HG03460 (cell line): ENCODE results near the gene ASB2.

Experiments
- ATAC-seq: cut with Tn5 transposase; IDR thresholded peaks from one replicate; pipeline ENCODE4 v1.9.1; 2021; ENCODE audit not compliant: unreplicated experiment

ASB2 gene, protein sequence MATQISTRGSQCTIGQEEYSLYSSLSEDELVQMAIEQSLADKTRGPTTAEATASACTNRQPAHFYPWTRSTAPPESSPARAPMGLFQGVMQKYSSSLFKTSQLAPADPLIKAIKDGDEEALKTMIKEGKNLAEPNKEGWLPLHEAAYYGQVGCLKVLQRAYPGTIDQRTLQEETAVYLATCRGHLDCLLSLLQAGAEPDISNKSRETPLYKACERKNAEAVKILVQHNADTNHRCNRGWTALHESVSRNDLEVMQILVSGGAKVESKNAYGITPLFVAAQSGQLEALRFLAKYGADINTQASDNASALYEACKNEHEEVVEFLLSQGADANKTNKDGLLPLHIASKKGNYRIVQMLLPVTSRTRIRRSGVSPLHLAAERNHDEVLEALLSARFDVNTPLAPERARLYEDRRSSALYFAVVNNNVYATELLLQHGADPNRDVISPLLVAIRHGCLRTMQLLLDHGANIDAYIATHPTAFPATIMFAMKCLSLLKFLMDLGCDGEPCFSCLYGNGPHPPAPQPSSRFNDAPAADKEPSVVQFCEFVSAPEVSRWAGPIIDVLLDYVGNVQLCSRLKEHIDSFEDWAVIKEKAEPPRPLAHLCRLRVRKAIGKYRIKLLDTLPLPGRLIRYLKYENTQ

GRCh38 chr14:93976477-93977057 is at the start of gene ASB2:
TSS of gene ASB2 (minus strand) at chr14:93976570. CDS start at chr14:93964539, 12,031 bp downstream.
- peak; percentile 14 for ATAC-seq

DNA sequence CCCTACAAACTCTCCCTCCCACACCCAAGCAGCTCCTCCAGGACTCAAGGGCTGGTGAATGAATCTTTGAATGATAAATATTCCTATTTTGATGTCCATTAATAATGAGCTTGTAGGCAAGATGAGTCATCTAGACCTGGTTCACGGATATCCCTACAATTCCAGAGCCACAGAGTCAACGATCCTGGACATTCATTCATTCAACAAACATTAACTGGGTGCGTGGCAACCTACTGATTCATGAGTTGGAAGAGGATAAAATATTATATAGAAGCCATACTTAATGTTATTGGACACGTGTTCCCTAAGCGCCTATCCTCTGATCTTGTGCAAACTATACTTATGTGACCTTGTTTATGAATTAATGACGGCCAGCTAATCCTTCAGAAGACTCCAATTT is 49.4 kb upstream of the ASB2 start:
- ATAC-seq = no peak

GRCh38 chr14:94024549-94024948 is 48.2 kb upstream of the ASB2 start:
- ATAC-seq = no peak

DNA sequence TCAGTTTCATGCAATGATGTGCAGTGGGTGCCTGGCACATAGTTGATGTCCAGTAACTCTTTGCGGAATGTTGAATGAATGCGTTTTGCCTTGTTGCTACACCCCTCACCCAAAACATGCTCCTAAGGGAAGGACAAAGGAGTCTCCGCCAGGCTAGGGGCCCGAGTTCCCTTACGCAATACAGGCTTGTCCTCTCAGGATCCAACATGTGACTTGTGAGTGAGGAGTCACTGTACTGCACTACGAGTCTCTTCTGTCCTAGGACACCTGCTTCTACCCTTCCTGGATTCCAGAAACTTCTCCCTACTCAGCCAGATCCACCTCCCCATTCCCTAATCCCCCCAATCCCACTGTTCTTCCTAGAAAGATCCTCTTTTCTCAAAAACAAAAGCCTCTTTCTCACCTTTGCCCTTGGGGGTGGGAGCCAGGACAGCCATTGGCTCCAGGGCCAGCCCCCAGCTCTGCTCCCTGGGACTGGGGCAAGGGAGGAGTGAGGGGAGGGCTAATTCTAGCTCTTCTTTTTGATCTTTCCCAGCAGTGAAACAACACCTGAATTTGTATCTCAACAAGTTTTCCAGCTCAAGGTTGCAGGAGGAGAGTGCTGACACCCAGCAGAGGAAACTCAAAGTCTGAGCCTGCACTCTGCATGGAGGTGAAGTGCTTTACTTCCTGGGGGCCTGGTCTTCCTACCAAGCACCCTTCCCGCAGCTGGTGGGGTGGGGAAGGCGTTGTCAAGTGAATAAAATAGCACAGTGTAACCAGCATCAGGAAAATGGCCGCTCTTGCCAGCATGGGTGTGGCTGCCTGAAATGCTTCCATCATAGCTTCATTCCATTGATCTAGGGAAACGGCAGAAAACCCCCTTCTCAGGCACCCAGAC is 46.4 kb upstream of the ASB2 start:
- ATAC-seq = no peak

DNA sequence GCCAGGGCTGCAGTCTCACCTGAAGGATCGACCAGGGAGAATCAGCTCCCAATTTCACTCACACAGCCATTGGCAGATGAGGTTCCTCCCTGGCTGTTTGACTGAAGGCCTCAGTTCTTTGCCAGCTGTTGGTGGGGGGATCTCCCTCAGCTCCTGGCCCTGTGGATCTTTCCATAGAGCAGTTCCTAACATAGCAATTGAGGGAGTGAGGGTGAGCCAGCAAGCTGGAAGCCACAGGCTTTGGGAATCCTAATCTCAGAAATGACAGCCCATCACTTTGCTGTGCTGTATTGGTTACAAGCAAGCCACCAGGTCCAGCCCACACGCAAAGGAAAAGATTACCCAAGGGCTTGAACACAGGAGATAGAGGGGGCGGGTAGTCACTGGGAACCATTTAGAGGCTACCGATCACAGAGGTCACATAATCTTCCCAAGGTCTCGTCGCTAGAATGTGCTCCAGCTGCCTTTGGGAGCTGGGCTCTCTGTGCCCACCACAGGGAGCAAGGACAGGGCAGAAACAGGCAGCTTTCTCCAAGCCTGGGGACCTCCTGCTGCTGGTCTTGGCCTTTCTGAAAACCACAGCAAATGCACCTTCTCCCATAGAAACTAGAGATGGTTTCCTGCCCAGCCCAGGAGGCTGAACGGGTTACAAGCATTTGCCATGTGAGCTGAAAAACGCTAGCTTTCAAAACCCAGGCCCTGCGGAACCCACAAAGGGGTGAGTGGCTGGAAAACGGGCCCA is 45.2 kb upstream of the ASB2 start:
- ATAC-seq = no peak

GRCh38 chr14:94021001-94021400 is 44.6 kb upstream of the ASB2 start:
- no peak for ATAC-seq

DNA sequence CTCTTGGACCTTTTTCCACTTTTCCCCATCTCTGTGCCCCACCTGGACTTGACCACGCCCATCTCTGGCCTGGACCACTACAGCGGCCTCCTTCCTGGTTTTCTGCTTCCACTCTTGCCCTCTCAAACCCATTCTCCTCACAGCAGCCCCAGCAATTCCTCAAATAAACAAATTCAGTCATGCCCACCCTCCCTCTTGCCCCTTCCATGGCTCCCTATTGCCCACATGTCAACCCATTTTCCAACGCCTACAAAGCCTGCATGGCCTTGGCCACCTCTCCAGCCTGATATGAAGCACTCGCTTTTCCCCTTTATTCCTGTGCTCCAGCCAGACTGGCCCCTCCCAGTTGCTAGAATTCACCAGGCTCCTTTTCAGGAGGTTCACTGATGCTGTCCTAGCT is 43.9 kb upstream of the ASB2 start:
- no peak for ATAC-seq

GRCh38 chr14:94019329-94019728 is 43.0 kb upstream of the ASB2 start:
- no peak for ATAC-seq

DNA sequence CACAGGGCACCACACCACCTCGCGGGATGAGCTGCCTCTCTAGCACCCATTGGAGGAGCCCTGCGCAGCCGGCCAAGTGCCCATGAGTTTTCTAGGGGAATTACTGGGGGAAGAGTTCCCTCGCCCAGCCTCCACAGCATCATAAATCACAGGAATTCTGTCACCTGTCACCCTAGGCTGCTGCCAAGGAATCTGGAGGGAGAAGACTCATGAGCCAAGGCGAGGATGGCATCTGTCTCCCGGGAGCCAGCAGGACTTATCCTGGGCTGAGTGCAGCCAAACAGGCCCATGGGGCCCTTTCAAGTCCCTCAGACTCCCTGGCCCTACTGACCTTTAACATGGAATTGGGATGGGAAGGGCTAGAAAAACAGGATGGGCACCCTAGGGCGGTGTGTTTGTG is 41.9 kb upstream of the ASB2 start:
- ATAC-seq = no peak

GRCh38 chr14:94016446-94016976 is 40.1 kb upstream of the ASB2 start:
- no peak for ATAC-seq

- no peak for ATAC-seq
Measured at GRCh38 chr14:94015223-94015622, 38.9 kb upstream of the ASB2 start.

DNA sequence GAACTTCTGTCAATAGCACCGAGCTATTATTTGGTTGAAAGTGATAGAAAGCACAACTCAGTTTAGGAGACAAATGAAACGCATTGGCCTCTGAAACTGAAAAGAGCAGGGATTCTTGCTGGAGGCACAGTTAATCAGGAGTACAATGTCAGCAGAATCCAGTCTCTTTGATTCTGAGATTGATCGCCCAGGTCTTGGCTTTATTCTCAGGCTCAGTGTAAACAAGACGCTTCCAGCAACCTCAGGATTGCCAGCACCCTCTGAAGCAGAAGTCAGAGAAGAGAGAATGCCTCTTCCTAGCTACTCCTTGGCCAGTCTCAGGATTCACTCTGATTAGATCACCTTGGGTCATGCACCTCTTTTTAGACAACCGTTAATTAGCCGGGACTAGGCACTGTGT is 38.0 kb upstream of the ASB2 start:
- ATAC-seq = no peak

GRCh38 chr14:94011795-94012194 is 35.4 kb upstream of the ASB2 start:
- no peak for ATAC-seq

- no peak for ATAC-seq
Measured at GRCh38 chr14:94010625-94011024, 34.3 kb upstream of the ASB2 start.

DNA sequence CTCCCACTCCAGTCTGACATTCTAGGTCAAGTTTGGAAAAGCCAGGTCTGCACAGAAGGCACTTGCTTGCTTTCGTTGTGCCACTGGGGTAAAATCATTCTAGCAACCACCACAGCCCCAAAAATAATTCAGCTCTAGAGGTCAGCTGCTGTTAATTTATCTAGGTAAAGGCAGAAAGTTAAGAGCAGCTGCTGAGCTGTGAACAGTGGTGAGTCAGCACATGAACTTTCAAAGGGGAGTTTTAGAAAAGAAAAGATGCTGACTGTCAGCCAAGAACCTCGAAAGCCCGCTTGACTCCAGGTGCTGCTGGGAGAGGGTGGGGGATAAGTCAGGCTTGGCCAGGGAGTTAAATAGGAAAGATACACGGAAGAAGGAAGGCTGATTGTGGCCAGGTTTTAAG is 33.4 kb upstream of the ASB2 start:
- peak; percentile 55 for ATAC-seq

DNA sequence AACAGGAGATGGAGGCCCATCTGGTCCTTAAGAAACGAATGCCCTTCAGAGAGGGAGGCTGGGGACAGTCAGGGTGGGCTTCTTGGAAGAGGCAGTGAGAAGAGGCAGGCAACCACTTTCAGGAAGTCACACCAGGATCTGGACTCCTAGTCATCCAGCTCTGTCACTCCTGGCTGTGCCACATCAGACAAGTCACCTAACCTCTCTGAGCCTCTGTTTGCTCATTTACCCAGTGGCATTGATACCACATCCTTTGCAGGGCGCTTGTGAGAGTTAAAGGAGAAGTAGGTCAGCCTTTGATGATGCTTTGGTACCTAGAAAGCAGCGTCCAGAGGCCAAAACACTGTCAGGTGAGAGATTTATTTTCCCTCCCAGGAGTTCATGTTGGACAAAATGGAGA is 31.9 kb upstream of the ASB2 start:
- ATAC-seq = no peak

- ATAC-seq = no peak
Measured at GRCh38 chr14:94005324-94006073, 29.1 kb upstream of the ASB2 start.

- ATAC-seq = no peak
Measured at GRCh38 chr14:94004015-94004414, 27.6 kb upstream of the ASB2 start.

- no peak for ATAC-seq
Measured at GRCh38 chr14:94003397-94003796, 27.0 kb upstream of the ASB2 start.
